ENCODE measurements around the gene TEX36.

Gene TEX36

DNA sequence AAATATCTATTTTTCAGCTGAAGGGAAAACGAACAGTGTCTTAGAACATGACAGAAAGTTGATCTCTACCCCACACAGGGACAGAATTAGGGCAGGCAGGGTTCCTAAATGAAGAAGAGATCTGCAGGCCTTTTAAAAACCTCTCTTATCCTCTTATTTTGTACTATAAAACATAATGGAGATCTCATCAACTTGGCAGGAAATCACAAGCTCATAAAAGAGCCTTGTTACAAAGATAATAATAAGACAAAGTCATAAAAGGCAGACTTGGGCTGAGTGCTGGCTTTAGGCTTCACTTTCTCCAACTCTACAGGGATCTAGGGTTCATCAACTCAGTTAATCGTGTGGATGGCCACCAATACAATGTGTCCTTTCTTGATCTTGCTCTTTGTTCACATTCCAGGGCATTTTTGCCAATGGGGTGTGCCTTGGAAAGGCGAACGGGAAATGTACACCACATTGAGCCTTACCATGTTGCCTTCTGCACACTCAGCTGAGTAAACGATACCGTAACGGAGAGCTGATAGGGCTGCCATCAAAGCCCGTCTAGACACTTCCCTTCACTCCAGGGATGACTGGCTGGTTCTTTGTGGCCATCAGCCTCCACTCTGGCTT, 7.1 kb upstream of the TEX36 start:
- H3K79me2 ChIP-seq (ENCODE audit: control insufficient read depth, insufficient read depth, low read length) = no peaks in the 10 kb centered on the region
- H2BK120ac ChIP-seq (ENCODE audit: low read depth, low read length) = no peak overlapping the region
- no peak overlapping the region for H4K8ac ChIP-seq (ENCODE audit: low read depth, low read length)
- H2AK5ac ChIP-seq (ENCODE audit: low read length) = no peak overlapping the region
- no peak for DNase-seq
- H3K56ac ChIP-seq (ENCODE audit: low read length) = no peak overlapping the region
- H3K18ac ChIP-seq (ENCODE audit: low read length) = no peak overlapping the region
- no peak overlapping the region for H2BK15ac ChIP-seq (replicated peaks; ENCODE audit: low read depth)
- no peak overlapping the region for H3K4me3 ChIP-seq (ENCODE audit: low read length)
- no peaks in the 10 kb centered on the region for H3K27me3 ChIP-seq (ENCODE audit: insufficient read depth, low read length, poor library complexity)
- H4K5ac ChIP-seq (ENCODE audit: low read length) = no peak overlapping the region
- H3K4me2 ChIP-seq (ENCODE audit: low read length) = no peak overlapping the region
- no CpG with 5 or more reads among the region's 8 CpGs for WGBS (ENCODE audit: extremely low coverage, insufficient coverage, low lambda C conversion rate)
- no peak overlapping the region for H3K9ac ChIP-seq (ENCODE audit: low read length)
- no peaks in the 10 kb centered on the region for H3K36me3 ChIP-seq (ENCODE audit: control insufficient read depth, insufficient read depth, low read length)
- no peak overlapping the region for H3K23ac ChIP-seq (ENCODE audit: low read length)
- H2BK5ac ChIP-seq (ENCODE audit: low read length) = no peak overlapping the region
- no peaks in the 10 kb centered on the region for H3K4me1 ChIP-seq (ENCODE audit: control insufficient read depth, low read depth, low read length)
- H3K79me1 ChIP-seq (ENCODE audit: low read length) = no peaks in the 10 kb centered on the region
- H3K27ac ChIP-seq (ENCODE audit: low read depth, low read length) = no peak overlapping the region
- no peak overlapping the region for H3K4ac ChIP-seq (ENCODE audit: low read depth, low read length)

DNA sequence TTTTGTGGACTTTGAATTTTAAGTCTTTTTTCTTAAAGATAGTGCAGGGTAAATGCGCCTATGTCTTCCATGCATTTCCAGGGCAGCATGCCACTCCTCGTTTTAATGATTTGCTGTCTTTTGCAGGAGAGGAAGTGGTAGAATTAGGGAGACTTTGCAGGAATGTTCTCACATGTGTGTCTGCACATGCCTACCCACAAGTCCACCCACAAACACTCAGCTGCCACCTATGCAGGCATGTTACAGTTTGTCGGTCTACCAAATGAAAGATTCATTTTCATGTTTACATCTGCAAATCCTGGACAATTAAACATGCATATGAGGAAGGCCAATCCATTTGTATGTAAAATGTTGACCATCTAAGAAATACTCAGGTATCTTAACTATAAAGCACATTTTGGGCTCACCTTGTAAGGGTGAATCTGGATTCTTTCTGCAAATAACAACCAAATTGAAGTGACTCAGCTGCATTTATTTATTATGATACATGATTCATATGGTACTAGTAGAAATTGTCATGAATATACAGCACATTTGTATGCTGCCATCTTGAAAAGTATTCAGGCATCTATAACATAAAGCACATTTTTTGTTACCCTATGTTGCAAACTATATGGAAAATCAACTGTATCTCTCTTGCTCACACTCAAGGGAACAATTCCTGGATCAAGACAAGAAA, 4.7 kb upstream of the TEX36 start:
- H3K79me2 ChIP-seq (ENCODE audit: control insufficient read depth, insufficient read depth, low read length) = no peaks in the 10 kb centered on the region

GRCh38 chr10:125684581-125684980, 1.6 kb upstream of the TEX36 start:
- no peak overlapping the region for H3K23ac ChIP-seq (ENCODE audit: low read length)
- H3K79me1 ChIP-seq (ENCODE audit: low read length) = no peaks in the 10 kb centered on the region
- no peaks in the 10 kb centered on the region for H3K36me3 ChIP-seq (ENCODE audit: control insufficient read depth, insufficient read depth, low read length)
- no peak overlapping the region for H2BK5ac ChIP-seq (ENCODE audit: low read length)
- DNase-seq = no peak
- H3K79me2 ChIP-seq (ENCODE audit: control insufficient read depth, insufficient read depth, low read length) = no peaks in the 10 kb centered on the region
- no peak overlapping the region for H3K56ac ChIP-seq (ENCODE audit: low read length)
- no peak overlapping the region for H2AK5ac ChIP-seq (ENCODE audit: low read length)
- no peaks in the 10 kb centered on the region for H3K27me3 ChIP-seq (ENCODE audit: insufficient read depth, low read length, poor library complexity)
- no peak overlapping the region for H3K27ac ChIP-seq (ENCODE audit: low read depth, low read length)
- no peak overlapping the region for H3K9ac ChIP-seq (ENCODE audit: low read length)
- H3K4me3 ChIP-seq (ENCODE audit: low read length) = no peak overlapping the region
- no peak overlapping the region for H3K4ac ChIP-seq (ENCODE audit: low read depth, low read length)
- H4K5ac ChIP-seq (ENCODE audit: low read length) = no peak overlapping the region
- no peak overlapping the region for H2BK120ac ChIP-seq (ENCODE audit: low read depth, low read length)
- no peak overlapping the region for H2BK15ac ChIP-seq (replicated peaks; ENCODE audit: low read depth)
- no peak overlapping the region for H3K4me2 ChIP-seq (ENCODE audit: low read length)
- no peak overlapping the region for H4K8ac ChIP-seq (ENCODE audit: low read depth, low read length)
- no CpG with 5 or more reads among the region's 5 CpGs for WGBS (ENCODE audit: extremely low coverage, insufficient coverage, low lambda C conversion rate)
- no peaks in the 10 kb centered on the region for H3K4me1 ChIP-seq (ENCODE audit: control insufficient read depth, low read depth, low read length)
- no peak overlapping the region for H3K18ac ChIP-seq (ENCODE audit: low read length)

More for the DNA sequence above, 4.7 kb upstream of the TEX36 start:
- H3K27me3 ChIP-seq (ENCODE audit: insufficient read depth, low read length, poor library complexity) = no peaks in the 10 kb centered on the region
- no peak overlapping the region for H3K56ac ChIP-seq (ENCODE audit: low read length)
- H4K8ac ChIP-seq (ENCODE audit: low read depth, low read length) = no peak overlapping the region
- no peak overlapping the region for H3K9ac ChIP-seq (ENCODE audit: low read length)
- H3K4me2 ChIP-seq (ENCODE audit: low read length) = no peak overlapping the region
- H3K4me1 ChIP-seq (ENCODE audit: control insufficient read depth, low read depth, low read length) = no peaks in the 10 kb centered on the region
- H3K4me3 ChIP-seq (ENCODE audit: low read length) = no peak overlapping the region
- H2BK120ac ChIP-seq (ENCODE audit: low read depth, low read length) = no peak overlapping the region
- H3K18ac ChIP-seq (ENCODE audit: low read length) = no peak overlapping the region
- H4K5ac ChIP-seq (ENCODE audit: low read length) = no peak overlapping the region
- no peaks in the 10 kb centered on the region for H3K79me1 ChIP-seq (ENCODE audit: low read length)
- no peak overlapping the region for H2BK15ac ChIP-seq (replicated peaks; ENCODE audit: low read depth)
- no peak overlapping the region for H3K4ac ChIP-seq (ENCODE audit: low read depth, low read length)
- no peak overlapping the region for H2BK5ac ChIP-seq (ENCODE audit: low read length)
- WGBS (ENCODE audit: extremely low coverage, insufficient coverage, low lambda C conversion rate) = no CpG with 5 or more reads among the region's 3 CpGs
- H3K36me3 ChIP-seq (ENCODE audit: control insufficient read depth, insufficient read depth, low read length) = no peaks in the 10 kb centered on the region
- H3K23ac ChIP-seq (ENCODE audit: low read length) = no peak overlapping the region
- H2AK5ac ChIP-seq (ENCODE audit: low read length) = no peak overlapping the region
- H3K27ac ChIP-seq (ENCODE audit: low read depth, low read length) = no peak overlapping the region
- DNase-seq = no peak

- no peak overlapping the region for H3K4ac ChIP-seq (ENCODE audit: low read depth, low read length)
- H4K8ac ChIP-seq (ENCODE audit: low read depth, low read length) = no peak overlapping the region
- no peak overlapping the region for H2BK120ac ChIP-seq (ENCODE audit: low read depth, low read length)
- no peak overlapping the region for H3K56ac ChIP-seq (ENCODE audit: low read length)
- no peak overlapping the region for H3K27ac ChIP-seq (ENCODE audit: low read depth, low read length)
- no peak overlapping the region for H3K4me3 ChIP-seq (ENCODE audit: low read length)
- H3K79me1 ChIP-seq (ENCODE audit: low read length) = no peaks in the 10 kb centered on the region
- no peak overlapping the region for H3K23ac ChIP-seq (ENCODE audit: low read length)
- H2BK15ac ChIP-seq (replicated peaks; ENCODE audit: low read depth) = no peak overlapping the region
- H3K9ac ChIP-seq (ENCODE audit: low read length) = no peak overlapping the region
- no peaks in the 10 kb centered on the region for H3K4me1 ChIP-seq (ENCODE audit: control insufficient read depth, low read depth, low read length)
- no peaks in the 10 kb centered on the region for H3K79me2 ChIP-seq (ENCODE audit: control insufficient read depth, insufficient read depth, low read length)
- DNase-seq = no peak
- H2AK5ac ChIP-seq (ENCODE audit: low read length) = no peak overlapping the region
- WGBS (ENCODE audit: extremely low coverage, insufficient coverage, low lambda C conversion rate) = no CpG with 5 or more reads among the region's 7 CpGs
- no peak overlapping the region for H4K5ac ChIP-seq (ENCODE audit: low read length)
- no peaks in the 10 kb centered on the region for H3K36me3 ChIP-seq (ENCODE audit: control insufficient read depth, insufficient read depth, low read length)
- H3K27me3 ChIP-seq (ENCODE audit: insufficient read depth, low read length, poor library complexity) = no peaks in the 10 kb centered on the region
- H3K4me2 ChIP-seq (ENCODE audit: low read length) = no peak overlapping the region
- no peak overlapping the region for H3K18ac ChIP-seq (ENCODE audit: low read length)
- H2BK5ac ChIP-seq (ENCODE audit: low read length) = no peak overlapping the region
These were observed 858 bp upstream of the TEX36 start for GRCh38 chr10:125683821-125684220.

DNA sequence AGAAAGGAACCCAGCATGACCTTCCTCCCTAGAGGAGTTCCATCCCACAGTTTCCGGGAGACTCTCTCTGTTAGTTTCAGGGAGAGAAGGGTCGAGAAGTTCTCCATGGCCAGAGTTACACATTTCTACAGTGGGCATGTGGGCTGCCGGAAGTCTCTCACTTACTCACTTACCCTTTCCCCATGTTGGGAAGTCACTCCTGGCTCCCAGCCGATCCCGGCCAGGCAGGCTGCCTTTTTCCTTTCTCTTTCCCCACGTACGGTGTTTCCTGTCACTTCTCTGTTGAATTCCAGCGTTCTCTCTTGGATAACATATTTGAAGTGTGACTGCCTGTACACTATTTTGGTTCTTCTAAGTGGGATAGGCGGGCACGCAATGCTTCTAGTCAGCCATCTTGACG, 3.5 kb downstream of the TEX36 start:
- Histone ChIP-seq H4K5ac (ENCODE audit: low read length) (no peak overlapping the region), H3K18ac (ENCODE audit: low read length) (no peak overlapping the region), H3K4ac (ENCODE audit: low read depth, low read length) (no peak overlapping the region), H3K23ac (ENCODE audit: low read length) (no peak overlapping the region), H2BK5ac (ENCODE audit: low read length) (no peak overlapping the region), H2BK120ac (ENCODE audit: low read depth, low read length) (no peak overlapping the region), H3K56ac (ENCODE audit: low read length) (no peak overlapping the region), H2AK5ac (ENCODE audit: low read length) (no peak overlapping the region), H3K27me3 (ENCODE audit: insufficient read depth, low read length, poor library complexity) (no peaks in the 10 kb centered on the region), H3K79me2 (ENCODE audit: control insufficient read depth, insufficient read depth, low read length) (no peaks in the 10 kb centered on the region), H3K27ac (ENCODE audit: low read depth, low read length) (no peak overlapping the region), H3K4me3 (ENCODE audit: low read length) (no peak overlapping the region), H3K4me1 (ENCODE audit: control insufficient read depth, low read depth, low read length) (no peaks in the 10 kb centered on the region), H3K36me3 (ENCODE audit: control insufficient read depth, insufficient read depth, low read length) (no peaks in the 10 kb centered on the region), H3K4me2 (ENCODE audit: low read length) (no peak overlapping the region), H3K79me1 (ENCODE audit: low read length) (no peaks in the 10 kb centered on the region), H4K8ac (ENCODE audit: low read depth, low read length) (no peak overlapping the region), H2BK15ac (replicated peaks; ENCODE audit: low read depth) (no peak overlapping the region), H3K9ac (ENCODE audit: low read length) (no peak overlapping the region)
- DNase-seq = no peak
- WGBS (ENCODE audit: extremely low coverage, insufficient coverage, low lambda C conversion rate) = no CpG with 5 or more reads among the region's 11 CpGs

DNA sequence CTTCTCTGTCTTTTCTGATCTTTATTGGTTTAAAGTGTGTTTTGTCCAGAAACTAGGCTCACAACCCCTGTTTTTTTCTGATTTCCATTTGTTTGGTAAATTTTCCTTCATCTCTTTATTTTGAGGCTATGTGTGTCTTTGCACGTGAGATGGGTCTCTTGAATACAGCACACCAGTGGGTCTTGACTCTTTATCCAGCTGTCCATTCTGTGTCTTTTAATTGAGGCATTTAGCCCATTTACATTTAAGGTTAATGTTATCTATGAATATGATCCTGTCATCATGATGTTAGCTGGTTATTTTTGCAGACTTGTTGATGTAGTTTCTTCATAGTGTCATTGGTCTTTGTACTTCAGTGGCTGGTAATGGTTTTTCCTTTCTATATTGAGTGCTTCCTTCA, 10.1 kb downstream of the TEX36 start:
- WGBS (ENCODE audit: extremely low coverage, insufficient coverage, low lambda C conversion rate) = no CpG with 5 or more reads among the region's 1 CpG
- Histone ChIP-seq H3K9ac (ENCODE audit: low read length) (no peak overlapping the region), H2BK15ac (replicated peaks; ENCODE audit: low read depth) (no peak overlapping the region), H3K4me3 (ENCODE audit: low read length) (no peak overlapping the region), H3K36me3 (ENCODE audit: control insufficient read depth, insufficient read depth, low read length) (no peaks in the 10 kb centered on the region), H3K79me2 (ENCODE audit: control insufficient read depth, insufficient read depth, low read length) (no peaks in the 10 kb centered on the region), H3K4ac (ENCODE audit: low read depth, low read length) (no peak overlapping the region), H3K79me1 (ENCODE audit: low read length) (no peaks in the 10 kb centered on the region), H2BK120ac (ENCODE audit: low read depth, low read length) (no peak overlapping the region), H3K27ac (ENCODE audit: low read depth, low read length) (no peak overlapping the region), H4K5ac (ENCODE audit: low read length) (no peak overlapping the region), H4K8ac (ENCODE audit: low read depth, low read length) (no peak overlapping the region), H2AK5ac (ENCODE audit: low read length) (no peak overlapping the region), H3K4me2 (ENCODE audit: low read length) (no peak overlapping the region), H3K27me3 (ENCODE audit: insufficient read depth, low read length, poor library complexity) (no peaks in the 10 kb centered on the region), H3K23ac (ENCODE audit: low read length) (no peak overlapping the region), H3K56ac (ENCODE audit: low read length) (no peak overlapping the region), H2BK5ac (ENCODE audit: low read length) (no peak overlapping the region), H3K18ac (ENCODE audit: low read length) (no peak overlapping the region), H3K4me1 (ENCODE audit: control insufficient read depth, low read depth, low read length) (no peaks in the 10 kb centered on the region)
- no peak for DNase-seq
